SH-SY5Y (cell line): ENCODE measurements around the gene B4GALNT3.

Source experiments
- GATA2 ChIP-seq: IDR thresholded peaks from 2 replicates; pipeline ENCODE4 v1.6.1; 2011; ENCODE audit warnings: mild to moderate bottlenecking, low read depth, low read length
- GATA3 ChIP-seq: IDR thresholded peaks from 2 replicates; pipeline ENCODE4 v1.6.1; 2011; ENCODE audit warnings: low read depth, mild to moderate bottlenecking, low read length, moderate library complexity

DNA sequence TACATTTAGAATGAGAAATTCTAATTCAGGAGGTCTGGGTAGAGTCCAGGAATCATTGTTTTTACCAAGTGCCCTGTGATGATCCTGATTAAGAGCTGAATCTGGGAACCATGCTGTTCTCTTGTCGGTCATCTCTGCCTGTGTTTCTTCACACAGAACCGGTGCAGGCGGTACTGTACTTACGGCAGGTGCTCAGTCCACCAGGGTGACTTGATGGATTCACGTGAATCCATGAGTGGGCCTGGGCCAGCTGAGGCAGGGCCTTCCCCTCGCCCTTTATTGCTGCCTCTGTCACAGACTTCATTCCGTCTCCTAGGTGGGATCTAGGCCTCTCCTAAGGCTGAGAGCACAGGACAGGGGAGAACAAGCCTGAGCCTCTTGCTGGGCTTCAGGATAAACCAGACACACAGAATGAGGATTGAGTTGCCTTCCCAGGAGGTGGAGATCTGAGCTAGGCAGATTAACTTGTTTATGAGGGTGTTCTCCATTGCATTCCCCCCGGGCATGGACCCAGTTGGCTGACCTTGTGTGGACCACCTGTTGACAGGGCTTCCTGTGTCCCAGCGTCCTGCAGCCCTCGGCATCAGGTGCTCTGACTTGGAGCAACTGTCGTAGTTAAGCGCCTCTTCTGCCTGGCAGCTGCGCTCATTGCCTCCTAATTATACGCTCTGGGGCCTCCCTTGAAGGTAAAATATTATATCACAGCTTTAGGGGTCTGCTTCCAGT is 42.1 kb downstream of the B4GALNT3 start:
- TF ChIP-seq GATA2 (no peak), GATA3 (no peak)
